ENCODE results near the gene LCN15. TPM values are rescaled to one million over a fixed set of nuclear protein-coding genes. Genes with fewer than 3 reads are reported as not detected.

Gene LCN15
- total RNA-seq, 2 experiments from 2014 or later, result not detected

DNA sequence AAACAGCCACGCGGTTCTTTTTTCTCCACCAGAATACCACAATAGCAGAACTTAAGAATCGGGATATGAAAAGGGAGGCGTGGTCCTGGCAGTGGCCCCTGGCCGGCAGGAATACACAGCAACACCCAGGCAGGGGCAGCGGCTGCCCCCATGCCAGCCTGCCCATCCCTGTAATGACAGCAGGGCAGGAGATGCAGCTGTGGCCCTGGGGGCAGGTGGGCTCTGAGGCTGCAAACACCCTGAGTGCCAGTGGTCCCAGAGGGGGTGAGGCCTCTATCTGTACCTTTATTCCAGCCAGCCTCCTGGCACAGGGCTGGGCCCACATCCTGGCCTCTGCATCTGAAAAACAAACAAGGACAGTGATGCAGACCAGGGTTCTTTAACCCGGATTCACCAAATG, 39.5 kb downstream of the LCN15 start:
- Mint-ChIP-seq H3K36me3 (ENCODE audit: low read depth) (peaks cover 44% of the 10 kb centered on the region), H3K4me1 (peaks cover 41% of the 10 kb centered on the region), H3K27me3 (no peaks in the 10 kb centered on the region), H3K4me3 (no peak overlapping the region), H3K9me3 (no peaks in the 10 kb centered on the region), H3K27ac (no peak overlapping the region)
- ChIA-PET POLR2A (no interaction called here), CTCF (interaction anchor here (1.2 kb wide), 1 partner anchor 11 kb away, joined by 3 read pairs; no protein-coding TSS in a partner anchor)
- DNase-seq, result no peak

DNA sequence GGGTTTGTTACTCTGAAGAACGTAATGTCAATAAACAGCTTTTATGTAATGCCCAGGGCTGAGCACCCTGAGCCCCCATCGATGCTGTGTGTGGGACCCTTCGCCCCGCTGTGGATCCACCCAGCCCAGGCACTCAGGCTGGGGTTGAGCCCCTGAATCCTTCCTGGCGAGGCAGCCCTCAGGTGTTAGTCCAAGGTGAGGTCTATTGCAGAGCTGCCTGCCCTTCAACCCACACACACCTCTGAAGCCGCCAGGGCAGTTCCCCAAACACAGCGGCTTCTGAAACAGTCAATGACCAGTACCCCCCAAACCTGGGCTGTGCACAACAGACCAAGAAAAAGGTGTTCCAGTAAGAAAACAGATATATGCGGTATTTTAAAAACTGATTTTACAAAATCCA, 40.3 kb downstream of the LCN15 start:
- no peak overlapping the region for H3K27ac Mint-ChIP-seq
- POLR2A ChIA-PET, result interaction anchor here (0.9 kb wide), 1 partner anchor 10 kb away, joined by 4 read pairs; no protein-coding TSS in a partner anchor
- peaks cover 38% of the 10 kb centered on the region for H3K4me1 Mint-ChIP-seq
- H3K27me3 Mint-ChIP-seq, result no peaks in the 10 kb centered on the region
- peaks cover 44% of the 10 kb centered on the region for H3K36me3 Mint-ChIP-seq (ENCODE audit: low read depth)
- no peak for DNase-seq
- CTCF ChIA-PET, result no interaction called here
- no peak overlapping the region for H3K4me3 Mint-ChIP-seq
- no peaks in the 10 kb centered on the region for H3K9me3 Mint-ChIP-seq

DNA sequence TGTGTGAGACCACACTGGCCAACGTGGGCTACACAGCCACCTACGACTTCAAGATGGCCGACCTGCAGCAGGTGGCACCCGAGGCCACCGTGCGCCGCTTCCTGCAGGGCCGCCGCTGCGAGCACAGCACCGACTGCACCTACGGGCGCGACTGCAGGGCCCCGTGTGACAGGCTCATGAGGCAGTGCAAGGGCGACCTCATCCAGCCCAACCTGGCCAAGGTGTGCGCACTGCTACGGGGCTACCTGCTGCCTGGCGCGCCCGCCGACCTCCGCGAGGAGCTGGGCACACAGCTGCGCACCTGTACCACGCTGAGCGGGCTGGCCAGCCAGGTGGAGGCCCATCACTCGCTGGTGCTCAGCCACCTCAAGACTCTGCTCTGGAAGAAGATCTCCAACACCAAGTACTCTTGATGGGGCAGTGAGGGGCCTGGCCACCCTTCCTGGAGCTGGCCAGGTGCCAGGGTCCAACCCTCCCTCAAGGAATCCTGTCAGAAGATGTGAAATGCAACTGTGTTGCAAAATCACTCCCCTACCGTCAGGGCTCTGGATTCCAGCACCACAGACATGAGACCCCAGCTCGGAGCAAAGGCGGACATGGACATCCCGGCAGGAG, 40.8 kb downstream of the LCN15 start:
- H3K36me3 Mint-ChIP-seq (ENCODE audit: low read depth), result peaks cover 44% of the 10 kb centered on the region
- H3K4me1 Mint-ChIP-seq, result peaks cover 38% of the 10 kb centered on the region
- H3K9me3 Mint-ChIP-seq, result no peaks in the 10 kb centered on the region
- no peaks in the 10 kb centered on the region for H3K27me3 Mint-ChIP-seq
- POLR2A ChIA-PET, result interaction anchor here (0.9 kb wide), 1 partner anchor 10 kb away, joined by 4 read pairs; no protein-coding TSS in a partner anchor
- H3K4me3 Mint-ChIP-seq, result no peak overlapping the region
- no peak overlapping the region for H3K27ac Mint-ChIP-seq
- no peak for DNase-seq
- CTCF ChIA-PET, result no interaction called here

DNA sequence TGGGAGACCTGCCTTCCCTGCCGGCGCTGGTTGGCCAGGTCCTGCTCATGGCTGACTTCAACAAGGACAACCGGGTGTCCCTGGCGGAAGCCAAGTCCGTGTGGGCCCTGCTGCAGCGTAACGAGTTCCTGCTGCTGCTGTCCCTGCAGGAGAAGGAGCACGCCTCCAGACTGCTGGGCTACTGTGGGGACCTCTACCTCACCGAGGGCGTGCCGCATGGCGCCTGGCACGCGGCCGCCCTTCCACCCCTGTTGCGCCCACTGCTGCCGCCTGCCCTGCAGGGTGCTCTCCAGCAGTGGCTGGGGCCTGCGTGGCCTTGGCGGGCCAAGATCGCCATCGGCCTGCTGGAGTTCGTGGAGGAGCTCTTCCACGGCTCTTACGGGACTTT, 41.4 kb downstream of the LCN15 start:
- Mint-ChIP-seq H3K27ac (no peak overlapping the region), H3K4me1 (peaks cover 38% of the 10 kb centered on the region), H3K27me3 (no peaks in the 10 kb centered on the region), H3K9me3 (no peaks in the 10 kb centered on the region), H3K4me3 (no peak overlapping the region), H3K36me3 (ENCODE audit: low read depth) (peaks cover 44% of the 10 kb centered on the region)
- ChIA-PET CTCF (interaction anchor here (0.7 kb wide), 1 partner anchor 15 kb away, joined by 3 read pairs; no protein-coding TSS in a partner anchor), POLR2A (interaction anchor here (1.0 kb wide), 1 partner anchor 22 kb away, joined by 3 read pairs; no protein-coding TSS in a partner anchor)
- no peak for DNase-seq

DNA sequence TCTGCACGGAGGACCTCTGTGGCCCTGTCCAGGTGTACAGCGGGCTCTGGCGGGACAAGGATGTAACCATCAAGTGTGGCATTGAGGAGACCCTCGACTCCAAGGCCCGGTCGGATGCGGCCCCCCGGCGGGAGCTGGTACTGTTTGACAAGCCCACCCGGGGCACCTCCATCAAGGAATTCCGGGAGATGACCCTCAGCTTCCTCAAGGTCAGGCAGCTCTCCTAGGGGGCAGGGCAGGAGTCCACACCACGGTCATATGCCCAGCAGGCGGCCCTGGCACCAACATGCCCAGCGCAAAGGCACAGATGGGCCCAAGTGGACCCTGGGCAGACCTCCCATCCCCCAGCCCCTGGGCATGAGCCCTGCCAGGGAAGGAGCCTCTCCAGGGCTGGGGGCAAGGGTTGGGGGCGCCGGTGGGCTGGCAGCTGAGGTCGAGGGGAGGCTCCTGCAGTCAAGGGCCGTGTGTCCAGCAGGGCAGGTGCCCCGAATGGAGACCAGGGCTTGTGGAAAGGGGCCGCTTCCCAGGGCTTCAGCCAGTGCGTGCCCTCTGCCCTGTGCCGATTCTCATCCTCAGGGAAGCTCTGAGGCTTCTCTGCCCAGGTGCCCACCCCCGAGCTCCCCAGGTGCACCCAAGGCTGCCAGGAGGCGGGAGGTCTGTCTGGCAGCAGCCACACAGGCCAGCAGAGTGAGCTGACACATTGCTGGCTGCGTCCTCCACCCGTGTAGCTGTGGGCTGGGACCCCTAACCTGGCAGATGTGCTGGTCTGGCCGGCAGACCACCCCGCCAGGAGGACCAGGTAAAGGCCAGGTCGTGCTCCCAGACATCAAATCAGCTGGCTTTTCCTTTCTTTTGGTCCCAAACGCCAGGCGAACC, 42.0 kb downstream of the LCN15 start:
- POLR2A ChIA-PET, result interaction anchor here (1.0 to 1.2 kb wide), 2 partner anchors 21 to 28 kb away, joined by 3 read pairs; no protein-coding TSS in a partner anchor
- no peaks in the 10 kb centered on the region for H3K27me3 Mint-ChIP-seq
- no peaks in the 10 kb centered on the region for H3K9me3 Mint-ChIP-seq
- CTCF ChIA-PET, result interaction anchor here (0.7 kb wide), 1 partner anchor 14 kb away, joined by 3 read pairs; no protein-coding TSS in a partner anchor
- no peak overlapping the region for H3K27ac Mint-ChIP-seq
- DNase-seq, result no peak
- H3K36me3 Mint-ChIP-seq (ENCODE audit: low read depth), result peaks cover 41% of the 10 kb centered on the region
- peaks cover 35% of the 10 kb centered on the region for H3K4me1 Mint-ChIP-seq
- H3K4me3 Mint-ChIP-seq, result no peak overlapping the region

DNA sequence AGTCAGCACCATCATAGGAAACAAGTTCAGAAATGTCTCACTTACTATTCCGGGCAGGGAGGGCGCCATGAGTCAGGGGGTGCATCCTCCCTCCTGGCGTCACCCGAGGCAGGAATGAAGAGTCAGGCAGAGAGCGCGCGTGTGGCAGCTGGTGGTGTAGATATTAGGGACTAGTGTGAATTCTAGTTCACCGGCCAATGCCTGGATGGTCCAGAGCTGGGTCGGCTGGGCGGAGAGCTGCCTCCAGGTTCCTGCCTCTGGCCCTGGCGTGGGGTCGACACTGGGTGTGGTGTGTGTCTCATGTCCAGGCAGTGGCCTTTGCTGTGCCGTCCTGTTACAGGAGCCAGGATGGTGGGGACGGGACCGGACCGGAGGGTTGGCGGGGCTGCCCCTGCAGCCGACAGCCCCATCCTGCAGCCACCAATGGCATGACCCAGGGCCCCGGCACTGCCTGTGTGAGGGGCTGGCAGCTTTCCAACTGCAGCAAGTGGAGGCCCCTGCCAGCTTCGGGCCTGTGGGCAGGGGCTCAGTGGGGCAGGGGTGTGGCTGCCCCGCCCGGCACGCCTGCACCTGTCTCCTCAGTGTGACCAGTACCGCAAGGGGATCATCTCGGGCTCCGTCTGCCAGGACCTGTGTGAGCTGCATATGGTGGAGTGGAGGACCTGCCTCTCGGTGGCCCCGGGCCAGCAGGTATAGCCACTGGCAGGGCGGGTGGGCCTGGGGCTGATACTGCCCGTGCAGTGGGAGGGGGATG, 42.8 kb downstream of the LCN15 start:
- Mint-ChIP-seq H3K4me1 (peaks cover 30% of the 10 kb centered on the region), H3K4me3 (no peak overlapping the region), H3K27me3 (no peaks in the 10 kb centered on the region), H3K27ac (no peak overlapping the region), H3K9me3 (no peaks in the 10 kb centered on the region), H3K36me3 (ENCODE audit: low read depth) (peaks cover 35% of the 10 kb centered on the region)
- no peak for DNase-seq
- CTCF ChIA-PET, result interaction anchor here (1.0 kb wide), 1 partner anchor 9 kb away, joined by 4 read pairs; no protein-coding TSS in a partner anchor
- POLR2A ChIA-PET, result interaction anchor here (0.8 to 1.2 kb wide), 2 partner anchors 21 to 28 kb away, joined by 3 read pairs; no protein-coding TSS in a partner anchor

DNA sequence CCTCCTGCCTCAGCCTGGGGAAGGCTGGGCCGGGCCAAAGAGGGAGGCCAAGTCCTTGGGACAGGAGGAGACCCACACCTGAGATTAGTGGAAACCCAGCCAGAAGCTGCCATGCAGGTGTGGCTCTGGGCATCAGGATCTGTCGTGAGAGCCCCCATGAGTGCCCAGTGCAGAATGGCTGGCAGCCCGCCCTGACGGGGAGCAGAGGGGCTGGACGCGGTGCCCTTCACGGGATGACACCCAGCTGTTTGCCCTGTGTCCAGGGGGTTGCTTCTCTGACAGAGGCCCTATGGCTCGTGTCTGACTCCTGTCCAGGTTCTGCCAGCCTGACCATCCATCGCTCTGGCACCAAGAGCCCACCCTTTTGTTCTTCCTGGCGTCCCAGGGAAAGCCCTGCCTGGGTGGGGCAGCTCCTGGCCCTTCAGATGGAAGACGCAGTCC, 43.4 kb downstream of the LCN15 start:
- Mint-ChIP-seq H3K27me3 (peaks cover 1% of the 10 kb centered on the region), H3K36me3 (ENCODE audit: low read depth) (peaks cover 29% of the 10 kb centered on the region), H3K27ac (no peak overlapping the region), H3K9me3 (no peaks in the 10 kb centered on the region), H3K4me3 (no peak overlapping the region), H3K4me1 (peaks cover 24% of the 10 kb centered on the region)
- DNase-seq, result no peak
- CTCF ChIA-PET, result interaction anchor here (1.0 kb wide), 1 partner anchor 9 kb away, joined by 4 read pairs; no protein-coding TSS in a partner anchor
- POLR2A ChIA-PET, result interaction anchor here (0.8 kb wide), 1 partner anchor 20 kb away, joined by 3 read pairs; no protein-coding TSS in a partner anchor

DNA sequence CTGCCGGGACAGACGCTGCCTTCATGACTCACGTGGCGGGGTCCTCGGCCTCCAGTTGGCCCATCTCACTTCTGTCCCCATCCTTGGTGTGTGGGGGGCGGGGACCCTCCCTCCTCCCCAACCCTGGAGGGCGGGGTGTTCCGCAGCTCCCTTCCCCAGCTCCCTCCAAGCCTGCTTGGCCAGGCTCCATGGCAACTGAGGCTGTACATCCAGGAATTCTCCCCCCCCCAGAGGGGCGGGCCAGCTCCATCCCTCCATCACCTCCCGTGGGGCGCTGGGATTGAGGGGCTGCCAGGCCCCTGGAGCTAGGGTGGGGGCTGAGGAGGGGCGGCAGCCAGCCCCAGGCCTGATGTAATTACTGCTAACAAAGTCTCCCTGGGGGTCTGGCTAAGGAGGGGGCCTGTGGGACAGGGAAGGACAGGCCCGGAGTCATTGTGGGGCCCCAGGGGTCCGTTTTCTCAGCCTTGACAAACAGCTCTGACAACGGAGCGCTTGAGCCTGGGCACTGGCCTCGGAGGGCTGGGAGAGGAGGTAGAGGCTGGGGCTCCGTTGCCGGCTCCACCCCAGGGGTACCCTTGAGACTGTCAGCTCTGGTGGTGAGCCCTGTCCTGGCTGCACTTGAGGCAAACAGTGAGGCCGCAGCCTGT, 43.9 kb downstream of the LCN15 start:
- Mint-ChIP-seq H3K9me3 (no peaks in the 10 kb centered on the region), H3K4me1 (peaks cover 19% of the 10 kb centered on the region), H3K4me3 (no peak overlapping the region), H3K36me3 (ENCODE audit: low read depth) (peaks cover 24% of the 10 kb centered on the region), H3K27me3 (peaks cover 3% of the 10 kb centered on the region), H3K27ac (no peak overlapping the region)
- DNase-seq, result no peak
- POLR2A ChIA-PET, result interaction anchor here (0.8 kb wide), 1 partner anchor 20 kb away, joined by 3 read pairs; no protein-coding TSS in a partner anchor
- CTCF ChIA-PET, result interaction anchor here (1.0 kb wide), 1 partner anchor 10 kb away, joined by 4 read pairs; no protein-coding TSS in a partner anchor

DNA sequence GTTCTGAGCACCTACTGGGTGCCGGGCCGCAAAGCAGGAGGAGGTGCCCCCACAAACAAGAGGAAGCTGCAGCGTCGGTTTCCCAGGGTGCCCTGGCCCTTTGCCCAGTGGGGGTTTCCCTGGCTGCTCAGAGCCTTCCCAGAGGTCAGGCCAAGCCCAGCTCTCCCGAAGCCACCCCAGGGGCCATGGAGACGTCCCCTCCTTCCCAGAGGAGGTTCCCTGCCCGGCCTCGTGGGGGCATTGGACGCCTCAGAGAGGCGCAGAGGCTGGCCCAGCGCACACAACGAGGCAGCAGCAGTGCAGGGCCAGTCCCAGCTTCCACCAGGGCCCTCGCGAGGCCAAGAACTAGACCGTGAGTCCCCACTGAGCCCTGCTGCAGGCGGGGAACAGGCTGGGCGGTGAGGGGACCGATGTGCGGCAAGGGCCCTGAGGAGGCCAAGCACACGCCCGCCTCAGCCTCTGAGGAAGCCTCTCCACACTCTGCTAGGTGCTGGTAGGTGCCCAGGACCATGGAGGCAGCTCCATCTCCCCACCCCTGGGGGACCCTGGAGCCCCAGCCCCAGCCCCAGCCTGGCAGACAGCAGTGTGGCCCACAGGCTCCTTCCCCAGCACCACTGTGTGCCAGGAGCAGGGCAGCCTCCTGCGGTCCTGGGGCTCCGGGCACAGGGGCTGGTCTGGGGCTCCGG, 45.0 kb downstream of the LCN15 start:
- Mint-ChIP-seq H3K27ac (no peak overlapping the region), H3K36me3 (ENCODE audit: low read depth) (peaks cover 16% of the 10 kb centered on the region), H3K4me3 (no peak overlapping the region), H3K4me1 (peaks cover 13% of the 10 kb centered on the region), H3K27me3 (peaks cover 3% of the 10 kb centered on the region), H3K9me3 (no peaks in the 10 kb centered on the region)
- ChIA-PET CTCF (no interaction called here), POLR2A (interaction anchor here (1.7 kb wide), 1 partner anchor 8 kb away, joined by 15 read pairs; no protein-coding TSS in a partner anchor)
- no peak for DNase-seq

DNA sequence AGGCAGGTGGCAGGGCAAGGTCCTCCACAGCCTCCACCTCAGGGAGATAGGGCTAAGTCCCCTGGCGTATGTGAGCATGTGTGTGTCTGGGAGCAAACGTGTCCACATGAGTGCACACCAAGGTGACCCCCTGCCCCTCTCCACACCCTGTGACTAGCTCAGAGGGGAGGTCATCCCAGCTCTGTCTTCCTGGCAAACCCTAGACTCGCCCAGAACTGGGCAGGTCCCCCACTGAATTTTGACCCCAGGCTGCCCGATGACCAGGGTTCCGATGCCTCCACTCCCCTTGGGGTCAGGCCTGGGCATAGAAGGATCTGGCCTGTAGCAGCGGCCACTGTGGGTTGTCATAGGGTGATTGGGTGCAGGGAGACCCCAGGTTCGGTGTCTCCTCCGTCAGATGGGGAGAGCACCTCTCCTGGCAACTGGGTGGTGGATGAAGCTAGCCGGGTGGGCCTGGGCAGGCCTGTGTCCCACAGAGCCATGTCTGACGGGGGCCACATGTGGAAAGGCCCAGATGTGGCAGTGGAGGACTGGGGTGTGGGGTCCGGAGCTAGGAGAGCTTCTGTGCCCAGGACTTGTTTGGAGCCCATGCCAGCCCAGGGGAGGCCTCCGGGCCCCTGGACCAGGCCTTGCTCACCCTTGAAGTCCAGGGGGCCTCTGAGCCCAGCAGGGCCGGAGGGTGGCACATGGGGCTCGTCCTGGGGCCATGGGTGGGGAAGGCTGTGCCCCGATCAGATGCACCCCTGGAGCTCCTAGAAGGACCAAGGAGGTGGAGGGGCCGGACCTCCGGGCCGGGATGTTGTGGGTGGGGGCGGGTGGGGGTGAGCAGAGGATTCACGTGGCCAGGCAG, 45.7 kb downstream of the LCN15 start:
- ChIA-PET POLR2A (interaction anchor here (1.7 kb wide), 1 partner anchor 9 kb away, joined by 15 read pairs; no protein-coding TSS in a partner anchor), CTCF (interaction anchor here (1.6 kb wide), 1 partner anchor 8 kb away, joined by 4 read pairs; no protein-coding TSS in a partner anchor)
- Mint-ChIP-seq H3K4me3 (no peak overlapping the region), H3K9me3 (no peaks in the 10 kb centered on the region), H3K36me3 (ENCODE audit: low read depth) (peaks cover 9% of the 10 kb centered on the region), H3K4me1 (peaks cover 7% of the 10 kb centered on the region), H3K27me3 (peaks cover 8% of the 10 kb centered on the region), H3K27ac (no peak overlapping the region)
- DNase-seq, result no peak

DNA sequence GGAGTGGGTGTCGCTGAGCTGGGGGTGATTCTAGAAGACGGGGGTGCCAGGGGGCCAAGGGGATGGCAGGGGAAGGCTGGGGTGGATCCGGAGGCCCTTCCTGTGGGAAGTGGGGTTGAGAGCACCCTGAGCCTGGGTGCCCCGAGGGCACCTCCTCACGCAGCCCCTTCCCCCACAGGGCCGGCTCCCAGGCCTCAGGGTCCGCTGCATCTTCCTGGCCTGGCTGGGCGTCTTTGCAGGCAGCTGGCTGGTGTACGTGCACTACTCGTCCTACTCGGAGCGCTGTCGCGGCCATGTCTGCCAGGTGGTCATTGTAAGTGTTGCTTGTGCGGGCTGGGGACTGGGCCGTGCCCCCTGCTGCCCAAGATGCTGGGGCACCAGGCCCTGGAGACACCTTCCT, 46.9 kb downstream of the LCN15 start:
- peaks cover 5% of the 10 kb centered on the region for H3K4me1 Mint-ChIP-seq
- H3K27ac Mint-ChIP-seq, result no peak overlapping the region
- H3K4me3 Mint-ChIP-seq, result no peak overlapping the region
- DNase-seq, result no peak
- ChIA-PET POLR2A (no interaction called here), CTCF (interaction anchor here (1.6 kb wide), 1 partner anchor 10 kb away, joined by 4 read pairs; no protein-coding TSS in a partner anchor)
- H3K36me3 Mint-ChIP-seq (ENCODE audit: low read depth), result peaks cover 3% of the 10 kb centered on the region
- no peaks in the 10 kb centered on the region for H3K9me3 Mint-ChIP-seq
- peaks cover 12% of the 10 kb centered on the region for H3K27me3 Mint-ChIP-seq
